PFSK-1 (cell line): ENCODE measurements around the gene DCAF15.

Experiments used
- FOXP2 ChIP-seq: optimal IDR thresholded peaks from 2 replicates; pipeline ENCODE3; 2011; ENCODE audit warnings: borderline replicate concordance, control low read depth, inconsistent platforms; ENCODE audit not compliant: insufficient read depth; ENCODE audit errors: extremely low read length, extremely low read depth
- POLR2AphosphoS5 ChIP-seq: IDR thresholded peaks from 2 replicates; pipeline ENCODE4 v1.6.1; 2012; ENCODE audit warnings: low read depth, mild to moderate bottlenecking, control low read depth, low read length, moderate library complexity
- SIN3A ChIP-seq: IDR thresholded peaks from 2 replicates; pipeline ENCODE4 v1.6.1; 2012; ENCODE audit warnings: mild to moderate bottlenecking, low read length, moderate library complexity, borderline replicate concordance; ENCODE audit not compliant: insufficient read depth
- TAF1 ChIP-seq: IDR thresholded peaks from 2 replicates; pipeline ENCODE4 v1.6.1; 2012; ENCODE audit warnings: low read length, control low read depth, borderline replicate concordance; ENCODE audit not compliant: insufficient read depth
- TF ChIP-seq, protein P1 (sequence below), 2 experiments: IDR thresholded peaks; 2 replicates each; pipeline versions ENCODE4 v1.6.1 to v1.8.0; 2011 to 2012; ENCODE audit warnings: low read depth in 2 of 2, low read length in 2 of 2, control low read depth in 1 of 2, inconsistent platforms in 1 of 2, mild to moderate bottlenecking in 1 of 2, moderate library complexity in 1 of 2; ENCODE audit not compliant: insufficient read depth in 1 of 2

The DCAF15 gene

DNA sequence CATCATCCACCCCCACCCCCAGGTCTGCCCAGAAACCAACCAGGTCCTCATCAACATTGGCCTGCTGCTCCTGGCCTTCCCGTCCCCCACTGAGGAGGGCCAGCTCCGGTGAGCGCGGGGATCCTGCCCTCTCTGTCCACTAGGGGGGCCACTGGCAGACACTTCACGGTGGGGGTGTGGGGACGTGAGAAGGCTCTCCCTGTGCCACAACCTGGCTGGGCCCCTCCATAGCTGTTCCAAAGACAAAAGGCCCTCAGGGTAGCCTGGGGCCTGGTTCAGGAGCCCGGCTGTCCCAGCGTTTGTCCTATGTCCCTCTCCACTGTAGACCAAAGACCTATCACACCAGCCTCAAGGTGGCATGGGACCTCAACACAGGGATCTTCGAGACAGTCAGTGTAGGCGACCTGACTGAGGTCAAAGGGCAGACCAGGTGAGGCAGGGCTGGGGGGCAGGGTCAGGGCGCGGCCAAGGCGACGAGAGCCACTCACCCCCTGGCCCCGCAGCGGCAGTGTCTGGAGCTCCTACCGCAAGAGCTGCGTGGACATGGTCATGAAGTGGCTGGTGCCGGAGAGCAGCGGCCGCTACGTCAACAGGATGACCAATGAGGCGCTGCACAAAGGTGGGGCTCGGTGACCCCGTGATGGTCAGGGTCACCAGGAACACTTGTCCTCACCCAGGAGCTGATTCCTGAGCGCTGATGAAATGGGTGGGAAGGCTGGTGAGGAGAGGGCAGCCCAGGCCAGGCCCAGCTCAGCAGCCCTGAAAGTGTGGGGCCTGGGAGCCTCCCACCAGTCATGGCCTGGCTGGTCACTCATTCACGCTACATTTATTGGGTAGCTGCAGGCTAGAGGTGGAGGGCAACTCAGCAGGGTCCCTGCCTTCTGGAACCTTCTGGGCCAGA is 7.9 kb downstream of the DCAF15 start:
- TF ChIP-seq SIN3A = no peak
- no peak for TF ChIP-seq FOXP2
- TF ChIP-seq TAF1 = no peak
- TF ChIP-seq, protein P1, sequence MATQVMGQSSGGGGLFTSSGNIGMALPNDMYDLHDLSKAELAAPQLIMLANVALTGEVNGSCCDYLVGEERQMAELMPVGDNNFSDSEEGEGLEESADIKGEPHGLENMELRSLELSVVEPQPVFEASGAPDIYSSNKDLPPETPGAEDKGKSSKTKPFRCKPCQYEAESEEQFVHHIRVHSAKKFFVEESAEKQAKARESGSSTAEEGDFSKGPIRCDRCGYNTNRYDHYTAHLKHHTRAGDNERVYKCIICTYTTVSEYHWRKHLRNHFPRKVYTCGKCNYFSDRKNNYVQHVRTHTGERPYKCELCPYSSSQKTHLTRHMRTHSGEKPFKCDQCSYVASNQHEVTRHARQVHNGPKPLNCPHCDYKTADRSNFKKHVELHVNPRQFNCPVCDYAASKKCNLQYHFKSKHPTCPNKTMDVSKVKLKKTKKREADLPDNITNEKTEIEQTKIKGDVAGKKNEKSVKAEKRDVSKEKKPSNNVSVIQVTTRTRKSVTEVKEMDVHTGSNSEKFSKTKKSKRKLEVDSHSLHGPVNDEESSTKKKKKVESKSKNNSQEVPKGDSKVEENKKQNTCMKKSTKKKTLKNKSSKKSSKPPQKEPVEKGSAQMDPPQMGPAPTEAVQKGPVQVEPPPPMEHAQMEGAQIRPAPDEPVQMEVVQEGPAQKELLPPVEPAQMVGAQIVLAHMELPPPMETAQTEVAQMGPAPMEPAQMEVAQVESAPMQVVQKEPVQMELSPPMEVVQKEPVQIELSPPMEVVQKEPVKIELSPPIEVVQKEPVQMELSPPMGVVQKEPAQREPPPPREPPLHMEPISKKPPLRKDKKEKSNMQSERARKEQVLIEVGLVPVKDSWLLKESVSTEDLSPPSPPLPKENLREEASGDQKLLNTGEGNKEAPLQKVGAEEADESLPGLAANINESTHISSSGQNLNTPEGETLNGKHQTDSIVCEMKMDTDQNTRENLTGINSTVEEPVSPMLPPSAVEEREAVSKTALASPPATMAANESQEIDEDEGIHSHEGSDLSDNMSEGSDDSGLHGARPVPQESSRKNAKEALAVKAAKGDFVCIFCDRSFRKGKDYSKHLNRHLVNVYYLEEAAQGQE (IDR thresholded peaks at IDR 0.05; ENCODE audit: insufficient read depth in 1 of 2, low read depth in 2 of 2, low read length in 2 of 2) = no peak

DNA sequence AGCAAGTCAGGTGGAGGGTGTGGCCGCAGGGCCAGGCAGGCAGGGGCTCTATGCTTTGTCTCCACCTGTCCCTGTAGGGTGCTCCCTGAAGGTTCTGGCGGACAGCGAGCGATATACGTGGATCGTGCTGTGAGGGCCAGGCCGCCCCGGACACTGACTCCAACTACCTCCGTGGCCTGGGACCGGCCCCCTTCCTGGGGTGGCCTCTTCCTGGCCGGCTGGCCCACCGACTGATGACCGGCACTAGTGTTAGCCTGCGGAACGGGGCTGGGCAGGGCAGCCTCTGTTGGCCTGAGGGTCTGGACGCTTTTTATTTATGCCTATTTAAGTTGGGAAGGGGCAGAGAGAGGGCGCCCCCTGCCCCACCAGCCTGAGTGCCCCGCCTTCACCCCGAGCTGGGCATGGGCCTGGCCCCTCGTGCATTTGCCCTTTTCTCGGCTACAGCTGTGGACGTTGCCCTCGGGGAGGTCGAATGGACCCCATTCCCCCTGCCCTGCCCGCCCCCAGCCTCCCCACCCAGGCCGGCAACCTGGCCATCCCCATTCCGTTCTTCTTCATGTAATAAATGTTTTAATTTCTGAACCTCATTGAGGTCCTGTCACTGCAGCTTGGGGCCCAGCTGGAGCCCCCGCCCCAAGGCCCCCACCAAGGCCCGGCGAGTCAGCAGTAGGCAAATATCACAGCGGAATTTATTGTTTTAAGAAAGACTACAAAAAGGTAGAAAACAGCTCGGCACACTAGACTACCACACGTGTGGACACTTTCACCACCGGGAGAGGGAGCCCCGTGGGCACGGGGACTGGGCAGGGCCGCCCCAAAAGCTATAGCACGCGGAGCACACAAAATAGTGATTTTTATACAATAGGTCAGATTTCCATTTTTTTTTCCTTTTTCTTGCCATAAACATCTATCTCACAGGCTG is 8.8 kb downstream of the DCAF15 start:
- TF ChIP-seq, protein P1 (IDR thresholded peaks at IDR 0.05; ENCODE audit: insufficient read depth in 1 of 2, low read depth in 2 of 2, low read length in 2 of 2) = no peak
- TF ChIP-seq SIN3A = no peak
- no peak for TF ChIP-seq TAF1
- no peak for TF ChIP-seq POLR2AphosphoS5
- no peak for TF ChIP-seq FOXP2

DNA sequence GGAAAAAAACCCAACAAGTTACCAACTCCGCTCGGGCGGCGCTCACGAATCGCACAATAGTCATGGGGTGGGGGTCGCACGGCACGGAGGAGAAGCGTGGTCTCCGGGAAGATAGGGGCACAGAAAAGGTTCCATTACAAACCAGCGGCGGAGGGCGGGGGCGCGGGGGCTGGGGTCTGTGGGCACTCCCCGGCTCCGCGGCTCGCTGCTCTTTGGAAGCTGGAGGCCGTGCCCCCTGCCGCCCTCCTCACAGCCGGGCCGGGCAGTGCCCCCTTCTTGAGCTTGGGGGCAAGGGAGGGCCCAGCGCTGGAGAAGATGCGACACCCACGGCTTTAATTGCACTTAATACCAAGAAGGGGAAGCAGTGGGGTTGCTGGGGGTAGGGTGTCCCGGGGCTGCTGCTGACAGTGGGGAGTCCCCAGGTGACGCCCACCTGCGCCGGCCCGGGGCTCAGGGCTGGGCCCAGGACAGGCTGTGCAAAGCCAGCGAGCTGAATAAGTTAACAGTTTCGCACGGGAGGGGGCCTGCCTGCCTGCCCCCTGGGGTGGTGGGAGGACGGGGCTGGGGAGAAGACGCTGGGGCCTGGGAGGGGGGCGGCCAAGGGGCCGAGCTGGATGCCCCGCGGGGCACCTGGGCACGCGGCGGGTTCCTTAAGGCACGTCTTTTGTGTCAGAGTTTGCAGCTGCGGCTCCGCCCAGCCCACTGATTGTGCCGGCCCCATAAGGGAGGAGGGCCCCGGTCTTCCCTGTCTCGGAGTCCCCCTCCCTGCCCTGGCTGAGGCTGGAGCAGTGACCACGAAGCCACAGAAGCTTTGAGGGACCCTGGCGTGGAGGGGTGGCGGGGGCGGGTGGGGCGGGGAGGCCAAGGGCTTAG is 9.8 kb downstream of the DCAF15 start:
- 0 out of 2 replicates have a peak, but pooled peaks have one; percentile 8 for TF ChIP-seq POLR2AphosphoS5
- TF ChIP-seq, protein P1 (IDR thresholded peaks at IDR 0.05; ENCODE audit: insufficient read depth in 1 of 2, low read depth in 2 of 2, low read length in 2 of 2) = no peak
- TF ChIP-seq TAF1 = no peak

DNA sequence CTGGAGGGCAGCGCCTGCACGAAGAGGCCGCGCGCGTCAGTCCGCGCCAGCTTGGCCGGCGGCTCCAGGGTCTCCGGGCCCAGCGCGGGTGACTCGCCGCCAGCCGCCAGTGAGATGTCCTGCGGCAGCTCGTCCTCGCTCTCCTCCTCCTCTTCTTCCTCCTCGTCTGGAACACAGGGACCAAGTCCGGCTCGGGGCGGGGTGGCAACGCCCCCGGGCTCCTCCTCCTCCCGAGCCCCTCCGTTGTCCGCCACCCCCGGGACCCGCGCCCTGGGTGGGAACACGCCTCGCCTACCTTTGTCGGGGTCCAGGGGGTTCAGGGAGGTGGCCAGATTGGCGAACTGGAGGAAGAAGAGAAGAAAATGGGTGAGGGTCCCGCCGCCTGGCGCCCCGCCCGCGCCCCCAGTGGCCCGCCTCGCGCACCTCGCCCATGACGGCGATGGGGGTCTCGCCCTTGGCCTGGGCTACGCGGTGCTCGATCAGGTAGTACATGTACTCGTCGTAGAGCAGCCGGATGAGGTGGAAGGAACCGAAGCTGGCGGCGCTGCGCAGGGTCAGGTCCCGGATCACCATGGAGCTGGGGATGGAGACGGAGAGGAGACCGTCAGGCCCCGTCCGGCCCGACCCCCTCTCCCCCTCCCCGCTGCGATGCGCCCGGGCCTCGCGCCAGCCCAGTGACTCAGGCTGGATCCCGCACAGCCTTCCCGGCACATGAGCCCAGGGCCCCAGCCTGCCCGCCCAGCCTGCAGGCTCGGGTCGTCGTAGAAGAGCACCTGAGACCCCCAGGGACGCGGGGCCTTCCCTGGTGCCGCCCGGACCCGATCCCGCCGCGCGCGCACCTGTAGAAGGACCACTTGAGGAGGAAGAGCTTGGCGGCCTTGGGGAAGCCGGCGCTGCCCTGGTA is 10.6 kb downstream of the DCAF15 start:
- TF ChIP-seq, protein P1 (IDR thresholded peaks at IDR 0.05; ENCODE audit: insufficient read depth in 1 of 2, low read depth in 2 of 2, low read length in 2 of 2) = no peak
- no peak for TF ChIP-seq TAF1
- TF ChIP-seq FOXP2 = no peak
- no peak for TF ChIP-seq POLR2AphosphoS5
- TF ChIP-seq SIN3A = no peak
